Lung (tissue), 12 donors: ENCODE measurements around the gene TAPBP. TPM values are rescaled to one million over a fixed set of nuclear protein-coding genes. Genes with fewer than 3 reads are reported as not detected.
A peak's percentile ranks its signal among the peaks of the same experiment; 100 is the strongest.

Experiments used
- ATAC-seq: fragments of 200-7000 bp; cut with Tn5 transposase; one replicate; pipeline ENCODE4 v1.9.1; 2020; ENCODE audit warnings: moderate number of reproducible peaks; ENCODE audit not compliant: insufficient read depth, low FRiP score
- DNase-seq, 3 donors: peaks; one replicate each; pipeline ENCODE4 v3.0.0-alpha.2; 2013 to 2017
- H3K27ac ChIP-seq, 2 donors: one replicate each; pipeline ENCODE4 v1.5.1; 2013; ENCODE audit warnings: mild to moderate bottlenecking in 2 of 2, moderate library complexity in 2 of 2, control low read depth in 1 of 2, inconsistent platforms in 1 of 2, low read depth in 1 of 2, low read length in 1 of 2
- H3K27me3 ChIP-seq, 3 donors: one replicate each; pipeline ENCODE4 v1.5.1; 2013; ENCODE audit warnings: low read length in 2 of 3; ENCODE audit not compliant: control insufficient read depth in 3 of 3, insufficient read depth in 3 of 3
- H3K36me3 ChIP-seq, 4 donors: one replicate each; pipeline ENCODE4 v1.5.1; 2013; ENCODE audit warnings: low read length in 4 of 4, mild to moderate bottlenecking in 1 of 4, moderate library complexity in 1 of 4; ENCODE audit not compliant: control insufficient read depth in 4 of 4, insufficient read depth in 4 of 4
- H3K4me1 ChIP-seq, 5 donors: one replicate each; pipeline ENCODE4 v1.5.1; 2013; ENCODE audit warnings: low read length in 5 of 5, mild to moderate bottlenecking in 2 of 5, moderate library complexity in 1 of 5; ENCODE audit not compliant: control insufficient read depth in 5 of 5, insufficient read depth in 5 of 5
- H3K4me3 ChIP-seq: one replicate; pipeline ENCODE4 v1.5.1; 2013; ENCODE audit warnings: mild to moderate bottlenecking, control low read depth, moderate library complexity
- H3K9ac ChIP-seq, 2 donors: one replicate each; pipeline ENCODE4 v1.5.1; 2013; ENCODE audit warnings: low read length in 2 of 2, control low read depth in 1 of 2; ENCODE audit not compliant: insufficient read depth in 1 of 2
- H3K9me3 ChIP-seq, 4 donors: one replicate each; pipeline ENCODE4 v1.5.1; 2013; ENCODE audit warnings: low read length in 3 of 4, mild to moderate bottlenecking in 1 of 4, moderate library complexity in 1 of 4; ENCODE audit not compliant: control insufficient read depth in 4 of 4, insufficient read depth in 3 of 4
- CTCF ChIP-seq: IDR thresholded peaks from 2 replicates; pipeline ENCODE4 v1.5.1; 2012; ENCODE audit warnings: mild to moderate bottlenecking; ENCODE audit errors: control extremely low read depth, extremely low read depth
- whole genome bisulfite sequencing, 2 donors: extraction: QIAGEN DNeasy Blood & Tissue Kit; methylation state at CpG; one replicate each; pipeline ENCODE4 v1.1.7; 2013; 5-methylcytosine and 5-hydroxymethylcytosine counted together
- polyA plus RNA-seq, 2 donors: library from polyadenylated mRNA; stranded (reverse); fragments of 200-250 nt; gene quantifications; one replicate each; pipeline ENCODE4 v1.2.1, GENCODE V29; 2013
- total RNA-seq, 2 donors: library from RNA; depleted of rRNA in 1 of 2; stranded (reverse); fragments of >200 nt in 1 of 2; gene quantifications; one replicate each; pipeline ENCODE4 v1.2.1, GENCODE V29; 2014 to 2021
- donor health status: control.
- donor health status: control.
- donor health status: Bipolar disorder and iron deficiency.
- donor health status: healthy.
- donor health status: DM: yes; HTN: yes; CAD: no.

Gene TAPBP
- total and polyA plus RNA-seq, 4 donors, result 78.7 to 241 (median 117) TPM

- Histone ChIP-seq H3K4me3 (peak overlapping the region; percentile 86), H3K27ac (peak overlapping the region in 1 of 2 donors; percentile 57), H3K9me3 (no peaks in the 10 kb centered on the region), H3K9ac (peak overlapping the region; percentile 53 to 85), H3K27me3 (no peaks in the 10 kb centered on the region), H3K36me3 (peaks cover 15 to 42% (median 27%) of the 10 kb centered on the region in 4 donors), H3K4me1 (peaks cover 0 to 16% (median 15%) of the 10 kb centered on the region in 5 donors)
- DNase-seq, result no peak
- 4 to 5% methylated on average over 14 of the region's 14 CpGs for WGBS, 2 donors
- ATAC-seq, result no peak
- no peak for TF ChIP-seq CTCF
Measured at GRCh38 chr6:33289784-33290315, 24.0 kb downstream of the TAPBP start.

- Histone ChIP-seq H3K27ac (peak within 1 kb of the TSS; percentile 43 to 65), H3K27me3 (no peaks in the 10 kb centered on the region), H3K4me1 (peaks cover 0 to 16% (median 15%) of the 10 kb centered on the region in 5 donors), H3K9ac (peak within 1 kb of the TSS; percentile 53 to 85), H3K36me3 (peaks cover 15 to 38% (median 25%) of the 10 kb centered on the region in 4 donors), H3K9me3 (peaks cover 0 to 1% (median 0%) of the 10 kb centered on the region in 4 donors), H3K4me3 (peak within 1 kb of the TSS; percentile 86)
- ATAC-seq (peak; percentile 93), DNase-seq (peak; percentile 86 to 96 (median 96))
- WGBS, 2 donors, result 0% methylated on average over 43 of the region's 43 CpGs
- no peak for TF ChIP-seq CTCF
Measured at GRCh38 chr6:33288921-33289783, 24.7 kb downstream of the TAPBP start, which contains the start of the genes PFDN6 and WDR46. Gene PFDN6 (plus strand): TSS chr6:33289601. CDS start chr6:33289857, 256 bp downstream. Gene WDR46 (minus strand): TSS chr6:33289239. CDS start chr6:33289170, 69 bp downstream.

GRCh38 chr6:33288141-33288920 is 25.5 kb downstream of the TAPBP start:
- WGBS, 2 donors, result 10 to 12% methylated on average over 21 of the region's 21 CpGs
- DNase-seq, result no peak
- no peak for TF ChIP-seq CTCF
- peaks cover 0 to 16% (median 15%) of the 10 kb centered on the region in 5 donors for H3K4me1 ChIP-seq
- peaks cover 13 to 34% (median 24%) of the 10 kb centered on the region in 4 donors for H3K36me3 ChIP-seq
- no peak for ATAC-seq
- peak overlapping the region; percentile 44 to 46 for H3K9ac ChIP-seq
- H3K4me3 ChIP-seq, result peak overlapping the region; percentile 86
- H3K27me3 ChIP-seq, result no peaks in the 10 kb centered on the region
- peaks cover 0 to 1% (median 0%) of the 10 kb centered on the region in 4 donors for H3K9me3 ChIP-seq
- peak overlapping the region; percentile 43 to 65 for H3K27ac ChIP-seq
